Measurements from ENCODE around the gene ATG3. TPM values are rescaled to one million over a fixed set of nuclear protein-coding genes. Genes with fewer than 3 reads are reported as not detected.

The ATG3 gene
- polyA plus RNA-seq, 1 experiment: 29.6 TPM

- POLR2A ChIA-PET: no interaction called here
- no peak overlapping the region for H3K4me3 ChIP-seq (ENCODE audit: low read depth, low read length)
Observed at GRCh38 chr3:112486811-112487505, 74.8 kb downstream of the ATG3 start.

GRCh38 chr3:112484352-112484751 is 77.4 kb downstream of the ATG3 start:
- Histone ChIP-seq H3K36me3 (ENCODE audit: control insufficient read depth, insufficient read depth, low read length) (no peaks in the 10 kb centered on the region), H3K4me3 (ENCODE audit: low read depth, low read length) (no peak overlapping the region), H3K27me3 (ENCODE audit: control insufficient read depth, insufficient read depth, low read length) (no peaks in the 10 kb centered on the region)
- POLR2A ChIA-PET: no interaction called here
- CTCF ChIA-PET: no interaction called here
- no peak for DNase-seq (ENCODE audit: low read depth)
- no peak for TF ChIP-seq CTCF (IDR thresholded peaks at IDR 0.05; ENCODE audit: insufficient read depth, low read depth, low read length)

More at GRCh38 chr3:112486811-112487505, 74.8 kb downstream of the ATG3 start:
- Histone ChIP-seq H3K27me3 (ENCODE audit: control insufficient read depth, insufficient read depth, low read length) (no peaks in the 10 kb centered on the region), H3K36me3 (ENCODE audit: control insufficient read depth, insufficient read depth, low read length) (no peaks in the 10 kb centered on the region)
- DNase-seq (ENCODE audit: low read depth): no peak
- TF ChIP-seq CTCF (IDR thresholded peaks at IDR 0.05; ENCODE audit: insufficient read depth, low read depth, low read length): no peak
- CTCF ChIA-PET: no interaction called here

DNA sequence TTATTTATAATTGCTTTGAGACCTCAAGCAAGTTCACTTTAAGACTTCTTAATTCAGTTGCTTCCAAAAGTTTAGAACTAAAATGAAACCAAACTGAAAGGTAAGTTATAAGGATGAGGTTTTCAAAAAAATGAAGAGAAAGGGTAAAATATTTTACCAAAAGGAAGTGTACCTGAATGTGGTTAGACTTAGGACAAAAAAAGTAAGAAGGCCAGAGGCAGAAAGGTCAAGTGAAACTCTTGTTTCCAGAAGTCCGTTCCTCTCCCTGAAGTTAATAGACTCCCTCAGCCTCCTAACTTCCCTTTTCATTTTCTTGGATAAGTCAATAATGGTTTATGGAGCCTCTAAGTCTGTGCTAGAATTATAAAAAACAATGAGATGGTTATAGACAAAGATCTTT is 79.1 kb downstream of the ATG3 start:
- ChIA-PET CTCF (no interaction called here), POLR2A (no interaction called here)
- no peak overlapping the region for H3K4me3 ChIP-seq (ENCODE audit: low read depth, low read length)
- no peaks in the 10 kb centered on the region for H3K27me3 ChIP-seq (ENCODE audit: control insufficient read depth, insufficient read depth, low read length)
- no peak for TF ChIP-seq CTCF (IDR thresholded peaks at IDR 0.05; ENCODE audit: insufficient read depth, low read depth, low read length)
- DNase-seq (ENCODE audit: low read depth): no peak
- no peaks in the 10 kb centered on the region for H3K36me3 ChIP-seq (ENCODE audit: control insufficient read depth, insufficient read depth, low read length)

Other genes starting within 250 kb of the ATG3 start
- 0.10 and 0.12 TPM in 2 replicates for gene CD200, start 228.8 kb downstream of the ATG3 start, polyA plus RNA-seq (2011; rRNA removed)
- gene BTLA, start 62.5 kb downstream of the ATG3 start, polyA plus RNA-seq (2011; rRNA removed): not detected in 2 replicates
- 29.4 and 57.7 TPM in 2 replicates for gene SLC35A5, start 83 bp upstream of the ATG3 start, polyA plus RNA-seq (2011; rRNA removed)
- 199 and 291 TPM in 2 replicates for gene CCDC80, start 79.2 kb upstream of the ATG3 start, polyA plus RNA-seq (2011; rRNA removed)

All from BJ (cell line).